HEK293 (cell line): ENCODE measurements around the gene MUTYH.

Source experiments
- CTCF ChIA-PET: fragments of 350-600 bp; formaldehyde crosslinking; extraction: SDS; loops from one replicate; lab custom pipeline; 2021; ENCODE audit warnings: antibody characterized with exemption; lab: Yijun Ruan, JAX
- POLR2A ChIA-PET: fragments of 300-600 bp; formaldehyde crosslinking; extraction: SDS; loops from one replicate; lab custom pipeline; 2020; ENCODE audit warnings: antibody characterized with exemption, inconsistent platforms; lab: Yijun Ruan, JAX
- H3K27ac ChIP-seq: fragments of 200-500 bp; sonication (Bioruptor generic); 2 replicates; pipeline ENCODE4 v1.5.1; 2014; ENCODE audit warnings: low read depth, low read length, control low read depth, inconsistent platforms; ENCODE audit errors: extremely low read depth
- H3K36me3 ChIP-seq, 2 experiments: fragments of 200-500 bp in 1 of 2; sonication (Bioruptor generic) in 1 of 2; 1 replicate in 1 of 2; 2 replicates in 1 of 2; pipeline ENCODE4 v1.5.1; 2014 to 2017; ENCODE audit warnings: inconsistent platforms in 2 of 2, low read length in 2 of 2; ENCODE audit not compliant: control insufficient read depth in 2 of 2, insufficient read depth in 1 of 2
- H3K4me1 ChIP-seq: fragments of 200-500 bp; sonication (Bioruptor generic); 2 replicates; pipeline ENCODE4 v1.5.1; 2014; ENCODE audit warnings: mild to moderate bottlenecking, low read length, inconsistent platforms; ENCODE audit not compliant: control insufficient read depth, insufficient read depth
- H3K4me3 ChIP-seq: 2 replicates; pipeline ENCODE4 v1.5.1; 2011; ENCODE audit warnings: low read depth, mild to moderate bottlenecking, control low read depth, low read length, moderate library complexity
- H3K9me3 ChIP-seq: fragments of 200-500 bp; sonication (Bioruptor generic); 2 replicates; pipeline ENCODE4 v1.5.1; 2014; ENCODE audit warnings: low read depth, low read length, inconsistent platforms; ENCODE audit not compliant: control insufficient read depth, insufficient read depth
- KLF7 ChIP-seq: fragments of 450-650 bp; formaldehyde crosslinking; IDR thresholded peaks from 2 replicates; pipeline ENCODE4 v1.5.1; 2016; ENCODE audit warnings: missing biosample characterization, missing genetic modification characterization, borderline replicate concordance
- MZF1 ChIP-seq: fragments of 450-650 bp; formaldehyde crosslinking; IDR thresholded peaks from 2 replicates; pipeline ENCODE4 v1.5.1; 2017; ENCODE audit warnings: missing biosample characterization, missing genetic modification characterization, borderline replicate concordance
- OSR2 ChIP-seq: fragments of 450-650 bp; formaldehyde crosslinking; IDR thresholded peaks from 2 replicates; pipeline ENCODE4 v1.5.1; 2016; ENCODE audit warnings: missing biosample characterization, missing genetic modification characterization
- PBX3 ChIP-seq: sonication (generic); formaldehyde crosslinking; IDR thresholded peaks from 2 replicates; pipeline ENCODE4 v1.8.1; 2022; ENCODE audit warnings: mild to moderate bottlenecking, moderate library complexity, missing genetic modification reagents
- PRDM4 ChIP-seq: fragments of 450-650 bp; formaldehyde crosslinking; IDR thresholded peaks from 2 replicates; pipeline ENCODE4 v1.5.1; 2017; ENCODE audit warnings: missing biosample characterization, missing genetic modification characterization
- SALL2 ChIP-seq: fragments of 450-650 bp; formaldehyde crosslinking; IDR thresholded peaks from 2 replicates; pipeline ENCODE4 v1.5.0; 2017; ENCODE audit warnings: missing biosample characterization, mild to moderate bottlenecking, missing genetic modification characterization, borderline replicate concordance
- SP7 ChIP-seq: fragments of 450-650 bp; formaldehyde crosslinking; IDR thresholded peaks from 2 replicates; pipeline ENCODE4 v1.5.1; 2016; ENCODE audit warnings: missing biosample characterization, missing genetic modification characterization
- YY1 ChIP-seq: fragments of 450-650 bp; formaldehyde crosslinking; IDR thresholded peaks from 2 replicates; pipeline ENCODE4 v1.5.1; 2018; ENCODE audit warnings: missing biosample characterization, missing genetic modification characterization
- ZNF155 ChIP-seq: fragments of 450-650 bp; formaldehyde crosslinking; IDR thresholded peaks from 2 replicates; pipeline ENCODE4 v1.5.1; 2016; ENCODE audit warnings: missing biosample characterization, missing genetic modification characterization
- ZNF16 ChIP-seq: fragments of 450-650 bp; formaldehyde crosslinking; IDR thresholded peaks from 2 replicates; pipeline ENCODE4 v1.5.1; 2016; ENCODE audit warnings: low read depth, missing biosample characterization, missing genetic modification characterization
- ZNF169 ChIP-seq: fragments of 450-650 bp; formaldehyde crosslinking; IDR thresholded peaks from 2 replicates; pipeline ENCODE4 v1.5.1; 2016; ENCODE audit warnings: missing biosample characterization, missing genetic modification characterization
- ZNF174 ChIP-seq: fragments of 450-650 bp; formaldehyde crosslinking; IDR thresholded peaks from 2 replicates; pipeline ENCODE4 v1.5.0; 2017; ENCODE audit warnings: missing biosample characterization, mild to moderate bottlenecking, missing genetic modification characterization
- ZNF19 ChIP-seq: fragments of 450-650 bp; formaldehyde crosslinking; IDR thresholded peaks from 2 replicates; pipeline ENCODE4; 2016; ENCODE audit warnings: missing biosample characterization, missing genetic modification characterization, low read depth
- ZNF211 ChIP-seq: fragments of 450-650 bp; formaldehyde crosslinking; IDR thresholded peaks from 2 replicates; pipeline ENCODE4 v1.5.1; 2016; ENCODE audit warnings: low read depth, missing biosample characterization, missing genetic modification characterization
- ZNF24 ChIP-seq: fragments of 450-650 bp; formaldehyde crosslinking; IDR thresholded peaks from 2 replicates; pipeline ENCODE4 v1.5.1; 2016; ENCODE audit warnings: missing biosample characterization, missing genetic modification characterization
- ZNF248 ChIP-seq: fragments of 450-650 bp; formaldehyde crosslinking; IDR thresholded peaks from 2 replicates; pipeline ENCODE4 v1.5.1; 2017; ENCODE audit warnings: missing biosample characterization, missing genetic modification characterization
- ZNF362 ChIP-seq: fragments of 450-650 bp; formaldehyde crosslinking; IDR thresholded peaks from 2 replicates; pipeline ENCODE4 v1.5.1; 2016; ENCODE audit warnings: missing biosample characterization, missing genetic modification characterization
- ZNF501 ChIP-seq: fragments of 450-650 bp; formaldehyde crosslinking; IDR thresholded peaks from 2 replicates; pipeline ENCODE4 v1.5.1; 2016; ENCODE audit warnings: missing biosample characterization, missing genetic modification characterization
- ZNF530 ChIP-seq: fragments of 450-650 bp; formaldehyde crosslinking; IDR thresholded peaks from 2 replicates; pipeline ENCODE4 v1.5.1; 2016; ENCODE audit warnings: low read depth, missing biosample characterization, missing genetic modification characterization
- ZNF585B ChIP-seq: fragments of 450-650 bp; formaldehyde crosslinking; IDR thresholded peaks from 2 replicates; pipeline ENCODE4 v1.5.1; 2016; ENCODE audit warnings: missing biosample characterization, missing genetic modification characterization
- ZNF610 ChIP-seq: fragments of 450-650 bp; formaldehyde crosslinking; IDR thresholded peaks from 2 replicates; pipeline ENCODE4 v1.5.1; 2016; ENCODE audit warnings: missing biosample characterization, missing genetic modification characterization, borderline replicate concordance
- ZNF626 ChIP-seq: fragments of 450-650 bp; sonication (Bioruptor Pico); formaldehyde crosslinking; IDR thresholded peaks from 2 replicates; pipeline ENCODE4 v1.5.1; 2018; ENCODE audit warnings: missing biosample characterization, missing genetic modification characterization, inconsistent platforms
- ZNF639 ChIP-seq: fragments of 450-650 bp; formaldehyde crosslinking; IDR thresholded peaks from 2 replicates; pipeline ENCODE4 v1.5.1; 2016; ENCODE audit warnings: missing biosample characterization, missing genetic modification characterization
- ZNF654 ChIP-seq: fragments of 450-650 bp; formaldehyde crosslinking; IDR thresholded peaks from 2 replicates; pipeline ENCODE4 v1.5.1; 2016; ENCODE audit warnings: low read depth, missing biosample characterization, missing genetic modification characterization
- ZNF707 ChIP-seq: fragments of 450-650 bp; formaldehyde crosslinking; IDR thresholded peaks from 2 replicates; pipeline ENCODE4 v1.5.1; 2016; ENCODE audit warnings: missing biosample characterization, missing genetic modification characterization
- TF ChIP-seq, protein P1 (sequence below): fragments of 450-650 bp; formaldehyde crosslinking; IDR thresholded peaks from 2 replicates; pipeline ENCODE4 v1.5.1; 2016; ENCODE audit warnings: missing biosample characterization, missing genetic modification characterization
- TF ChIP-seq, protein P2 (sequence below): fragments of 450-650 bp; formaldehyde crosslinking; IDR thresholded peaks from 2 replicates; pipeline ENCODE4 v1.5.1; 2016; ENCODE audit warnings: missing biosample characterization, missing genetic modification characterization

Gene MUTYH

GRCh38 chr1:45339789-45340558 lies at the start of gene MUTYH, which contains the start of gene TOE1:
MUTYH (minus strand) TSS chr1:45340440; CDS start chr1:45334505, 5,935 bp downstream.
TOE1 (plus strand) TSS chr1:45340170; CDS start chr1:45340253, 83 bp downstream.
- Histone ChIP-seq H3K4me3 (peak within 1 kb of the TSS; percentile 67), H3K4me1 (no peaks in the 10 kb centered on the region), H3K36me3 (peaks cover 0 to 50% of the 10 kb centered on the region in 2 experiments; a peak in 2 of 3 replicates), H3K27ac (peak within 1 kb of the TSS; percentile 75), H3K9me3 (no peaks in the 10 kb centered on the region)
- POLR2A ChIA-PET: interaction anchor here (0.6 to 3.2 kb wide), 37 partner anchors 10 to 907 kb away, joined by 3 to 62 read pairs (median 6); partner anchors contain the start of genes AKR1A1, BTBD19, CCDC163 and GPBP1L1
- CTCF ChIA-PET: interaction anchor here (0.7 to 2.3 kb wide), 12 partner anchors 9 to 884 kb away, joined by 3 to 8 read pairs (median 5); partner anchors contain the start of genes RNU5D-1 and TESK2
- TF ChIP-seq PRDM4 (tag by site-specific recombination) (no peak), OSR2 (tag by site-specific recombination) (peak; percentile 55), ZNF610 (peak; percentile 42), ZNF16 (tag by site-specific recombination) (no peak), ZNF626 (tag by site-specific recombination) (no peak), MZF1 (tag by site-specific recombination) (peak; percentile 12; the same call in 1 of the 2 replicates), ZNF155 (tag by site-specific recombination) (no peak), ZNF174 (tag by site-specific recombination) (no peak), ZNF362 (tag by site-specific recombination) (no peak), YY1 (tag by site-specific recombination) (peak; percentile 96), ZNF654 (no peak), ZNF169 (tag by site-specific recombination) (no peak), ZNF211 (no peak), ZNF248 (no peak), ZNF585B (tag by site-specific recombination) (no peak), SP7 (tag by site-specific recombination) (peak; percentile 82), ZNF24 (peak; percentile 73; the same call in 1 of the 2 replicates), SALL2 (no peak), PBX3 (CRISPR knock-in tag) (peak; percentile 53; the same call in 1 of the 2 replicates), ZNF530 (tag by site-specific recombination) (no peak), ZNF639 (tag by site-specific recombination) (no peak; the same call in 1 of the 2 replicates), ZNF501 (tag by site-specific recombination) (peak; percentile 96), ZNF19 (tag by site-specific recombination) (no peak), KLF7 (tag by site-specific recombination) (peak; percentile 13; the same call in 1 of the 2 replicates), ZNF707 (tag by site-specific recombination) (no peak)
- TF ChIP-seq, protein P1, sequence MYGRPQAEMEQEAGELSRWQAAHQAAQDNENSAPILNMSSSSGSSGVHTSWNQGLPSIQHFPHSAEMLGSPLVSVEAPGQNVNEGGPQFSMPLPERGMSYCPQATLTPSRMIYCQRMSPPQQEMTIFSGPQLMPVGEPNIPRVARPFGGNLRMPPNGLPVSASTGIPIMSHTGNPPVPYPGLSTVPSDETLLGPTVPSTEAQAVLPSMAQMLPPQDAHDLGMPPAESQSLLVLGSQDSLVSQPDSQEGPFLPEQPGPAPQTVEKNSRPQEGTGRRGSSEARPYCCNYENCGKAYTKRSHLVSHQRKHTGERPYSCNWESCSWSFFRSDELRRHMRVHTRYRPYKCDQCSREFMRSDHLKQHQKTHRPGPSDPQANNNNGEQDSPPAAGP (tag by site-specific recombination): peak; percentile 41
- TF ChIP-seq, protein P2, sequence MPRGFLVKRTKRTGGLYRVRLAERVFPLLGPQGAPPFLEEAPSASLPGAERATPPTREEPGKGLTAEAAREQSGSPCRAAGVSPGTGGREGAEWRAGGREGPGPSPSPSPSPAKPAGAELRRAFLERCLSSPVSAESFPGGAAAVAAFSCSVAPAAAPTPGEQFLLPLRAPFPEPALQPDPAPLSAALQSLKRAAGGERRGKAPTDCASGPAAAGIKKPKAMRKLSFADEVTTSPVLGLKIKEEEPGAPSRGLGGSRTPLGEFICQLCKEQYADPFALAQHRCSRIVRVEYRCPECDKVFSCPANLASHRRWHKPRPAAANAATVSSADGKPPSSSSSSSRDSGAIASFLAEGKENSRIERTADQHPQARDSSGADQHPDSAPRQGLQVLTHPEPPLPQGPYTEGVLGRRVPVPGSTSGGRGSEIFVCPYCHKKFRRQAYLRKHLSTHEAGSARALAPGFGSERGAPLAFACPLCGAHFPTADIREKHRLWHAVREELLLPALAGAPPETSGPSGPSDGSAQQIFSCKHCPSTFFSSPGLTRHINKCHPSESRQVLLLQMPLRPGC (tag by site-specific recombination): peak; percentile 18; the same call in 1 of the 2 replicates
